HG02852 (cell line): ENCODE measurements around the gene METTL26.

Experiments used
- ATAC-seq: cut with Tn5 transposase; IDR thresholded peaks from one replicate; pipeline ENCODE4 v1.9.1; 2021; ENCODE audit warnings: mild to moderate bottlenecking, moderate library complexity; ENCODE audit not compliant: unreplicated experiment

Gene METTL26

DNA sequence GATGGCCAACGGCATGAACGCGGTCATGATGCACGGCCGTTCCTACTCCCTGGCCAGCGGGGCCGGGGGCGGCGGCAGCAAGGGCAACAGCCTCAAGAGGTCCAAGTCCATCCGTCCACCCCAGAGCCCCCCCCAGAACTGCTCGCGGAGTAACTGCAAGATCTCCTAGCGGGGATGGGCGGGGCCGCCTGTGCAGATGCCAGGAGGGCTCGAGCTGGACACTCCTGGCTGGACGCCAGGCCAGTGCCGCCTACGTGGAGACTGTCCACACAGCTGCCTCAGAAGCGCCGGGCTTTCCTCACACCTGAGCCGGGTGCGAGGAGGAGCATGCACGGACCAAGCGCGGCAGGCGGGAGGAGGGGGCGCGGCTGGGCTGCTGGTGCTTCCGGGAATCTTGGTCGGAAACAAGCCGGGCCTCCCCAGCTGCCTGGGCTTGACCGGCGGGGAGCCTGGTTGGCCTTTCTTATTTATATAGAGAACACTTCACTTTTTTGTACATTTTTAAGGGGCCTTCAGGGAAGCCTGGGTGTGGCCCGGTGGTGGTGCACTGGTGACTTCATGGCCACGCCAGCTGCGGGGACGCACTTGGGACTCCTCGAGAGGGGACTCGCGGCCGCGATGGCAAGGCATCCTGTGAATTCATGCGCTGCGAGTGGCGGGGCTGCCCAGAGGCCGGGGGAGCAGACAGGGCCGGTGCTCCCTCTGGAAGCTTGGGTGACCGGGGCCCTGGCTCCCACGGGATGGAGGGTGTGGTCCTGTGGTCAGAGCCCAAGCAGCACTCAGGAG, 8.5 kb downstream of the METTL26 start:
- ATAC-seq, result no peak

DNA sequence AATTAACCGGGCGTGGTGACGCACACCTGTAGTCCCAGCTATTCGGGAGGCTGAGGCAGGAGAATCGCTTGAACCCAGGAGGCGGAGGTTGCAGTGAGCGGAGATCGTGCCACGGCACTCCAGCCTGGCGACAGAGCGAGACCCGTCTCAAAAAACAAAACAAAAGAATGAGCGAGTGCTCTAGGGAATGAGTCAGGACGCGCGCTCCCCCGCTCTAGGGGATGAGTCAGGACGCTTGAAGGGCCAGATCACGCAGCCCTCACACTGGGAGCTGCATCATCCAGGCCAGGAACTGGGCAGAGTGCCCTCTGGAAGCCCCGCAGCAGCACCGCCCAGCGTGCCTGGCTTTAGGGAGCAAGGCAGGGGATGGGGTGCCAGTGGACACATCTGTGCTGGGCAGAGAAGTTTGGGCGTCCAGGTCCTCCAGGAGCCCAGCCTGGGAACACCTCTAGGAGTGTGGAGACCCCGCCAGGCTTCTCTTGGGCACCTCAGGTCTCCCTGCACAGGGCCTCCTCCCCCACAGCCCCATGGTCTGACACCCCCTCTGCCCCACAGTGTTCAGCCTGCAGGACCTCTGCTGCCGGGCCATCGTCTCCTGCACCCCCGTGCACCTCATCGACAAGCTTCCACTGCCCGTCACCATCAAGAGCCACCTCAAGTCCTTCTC, 9.2 kb downstream of the METTL26 start:
- no peak for ATAC-seq

DNA sequence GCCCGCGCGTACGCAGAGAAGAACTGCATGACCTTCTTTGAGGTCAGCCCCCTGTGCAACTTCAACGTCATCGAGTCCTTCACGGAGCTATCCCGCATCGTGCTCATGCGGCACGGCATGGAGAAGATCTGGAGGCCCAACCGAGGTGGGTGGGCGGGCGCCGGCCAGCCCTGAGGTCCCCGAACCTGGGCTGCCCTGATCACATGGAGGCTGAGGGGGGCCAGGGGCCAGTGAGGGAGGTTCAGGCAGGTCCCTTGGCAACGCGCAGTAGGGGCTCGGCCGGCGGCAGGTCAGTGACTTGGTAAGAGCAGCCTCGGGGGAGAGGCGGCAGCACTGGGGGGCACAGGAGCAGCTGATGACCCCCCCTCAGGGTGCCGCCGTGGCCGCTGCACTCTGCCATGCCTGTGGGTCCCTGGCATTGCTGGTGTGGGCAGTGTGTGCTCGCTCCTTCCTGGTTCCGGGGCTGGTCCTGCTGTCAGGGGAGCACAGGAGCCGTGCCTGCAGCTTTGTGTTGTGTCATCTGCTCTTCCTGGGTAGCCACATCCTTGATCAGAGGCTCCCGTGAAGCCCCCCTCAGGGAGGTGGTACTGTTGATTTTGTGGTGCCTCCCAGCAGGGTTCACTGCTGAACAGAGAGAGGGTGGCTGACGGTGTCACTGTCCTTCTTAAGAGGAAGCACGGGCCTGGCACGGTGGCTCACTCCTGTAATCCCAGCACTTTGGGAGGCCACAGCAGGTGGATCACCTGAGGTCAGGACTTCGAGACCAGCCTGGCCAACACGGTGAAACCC, 9.9 kb downstream of the METTL26 start:
- no peak for ATAC-seq

DNA sequence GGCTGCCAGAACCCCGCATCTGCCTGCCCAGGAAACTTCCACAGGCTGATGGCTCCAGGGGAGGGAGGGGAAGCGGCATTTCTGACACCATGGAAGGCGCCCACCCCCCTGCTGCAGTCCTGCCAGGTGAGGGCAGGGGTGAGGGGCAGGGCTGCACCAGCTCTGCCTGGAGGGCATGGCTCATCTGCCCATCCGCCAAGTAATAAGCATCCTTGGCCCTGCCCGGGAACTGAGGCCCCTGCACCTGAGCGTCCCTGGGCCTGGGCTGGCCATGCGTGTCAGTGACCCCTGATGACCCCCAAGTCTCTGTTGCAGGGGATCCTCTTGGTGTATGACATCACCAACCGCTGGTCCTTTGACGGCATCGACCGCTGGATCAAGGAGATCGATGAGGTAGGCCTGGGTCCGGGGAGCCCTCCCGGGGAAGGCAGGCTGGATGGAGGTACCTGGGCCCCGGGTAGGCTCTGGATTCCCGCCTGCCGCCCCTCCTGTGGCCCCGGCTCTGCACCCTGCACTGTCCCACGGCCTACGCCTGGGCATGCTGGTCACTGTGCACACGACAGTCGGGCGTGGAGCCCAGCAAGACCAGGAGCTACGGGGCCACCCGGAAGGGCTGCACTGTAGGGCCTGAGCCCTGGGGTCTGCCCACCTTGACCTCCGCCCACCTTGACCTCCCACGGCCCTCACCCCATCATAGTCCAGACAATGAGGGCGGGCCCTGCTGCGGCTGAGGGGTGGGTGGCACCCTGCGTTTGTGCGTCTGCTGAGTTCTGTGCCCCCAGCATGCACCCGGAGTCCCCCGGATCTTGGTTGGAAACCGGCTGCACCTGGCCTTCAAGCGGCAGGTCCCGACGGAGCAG, 10.8 kb downstream of the METTL26 start:
- ATAC-seq, result no peak

DNA sequence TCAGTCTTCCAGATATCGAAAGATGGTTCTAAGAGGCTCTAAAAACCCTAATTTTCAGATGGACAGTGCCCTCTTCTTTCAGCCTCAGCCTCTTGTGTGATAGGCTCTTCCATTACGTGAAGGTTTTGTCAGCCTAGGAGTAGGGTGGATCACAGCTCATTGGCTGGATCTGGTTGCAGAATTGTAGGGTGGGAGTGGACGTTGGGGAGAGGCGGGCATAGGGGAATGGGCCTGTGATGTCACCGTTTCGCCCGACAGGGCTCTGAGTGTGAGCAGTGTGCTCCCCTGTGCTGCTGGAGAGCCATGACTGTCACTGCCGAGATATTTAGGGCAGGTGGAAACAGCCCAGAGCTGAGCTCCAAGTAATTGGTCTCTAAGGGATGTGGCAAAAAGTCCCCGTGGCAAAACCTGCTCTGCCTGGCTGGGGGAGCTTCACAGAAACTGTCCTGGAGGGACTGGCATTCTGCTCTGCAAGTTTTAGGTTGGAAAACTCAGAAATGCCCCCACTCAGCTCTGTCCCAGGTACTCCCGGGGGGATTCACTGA, 11.5 kb downstream of the METTL26 start:
- ATAC-seq, result no peak

DNA sequence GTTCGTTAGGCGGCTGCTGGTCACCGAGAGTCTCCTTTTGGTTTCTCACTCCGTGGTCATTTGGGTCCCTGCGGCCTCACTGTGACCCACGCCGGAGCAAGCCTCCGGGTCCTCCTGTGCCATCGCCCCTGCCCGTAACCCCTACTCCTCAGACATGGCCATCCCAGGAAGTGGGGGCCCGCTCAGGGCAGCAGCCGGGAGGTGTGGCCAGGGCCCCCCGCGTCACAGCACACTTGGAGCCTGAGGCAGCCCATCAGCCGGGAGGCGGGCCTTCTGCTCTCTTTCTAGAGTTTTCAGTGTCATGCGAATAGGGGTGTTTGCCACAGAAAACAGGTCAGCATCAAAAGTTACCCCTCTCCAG, 13.2 kb downstream of the METTL26 start:
- no peak for ATAC-seq

DNA sequence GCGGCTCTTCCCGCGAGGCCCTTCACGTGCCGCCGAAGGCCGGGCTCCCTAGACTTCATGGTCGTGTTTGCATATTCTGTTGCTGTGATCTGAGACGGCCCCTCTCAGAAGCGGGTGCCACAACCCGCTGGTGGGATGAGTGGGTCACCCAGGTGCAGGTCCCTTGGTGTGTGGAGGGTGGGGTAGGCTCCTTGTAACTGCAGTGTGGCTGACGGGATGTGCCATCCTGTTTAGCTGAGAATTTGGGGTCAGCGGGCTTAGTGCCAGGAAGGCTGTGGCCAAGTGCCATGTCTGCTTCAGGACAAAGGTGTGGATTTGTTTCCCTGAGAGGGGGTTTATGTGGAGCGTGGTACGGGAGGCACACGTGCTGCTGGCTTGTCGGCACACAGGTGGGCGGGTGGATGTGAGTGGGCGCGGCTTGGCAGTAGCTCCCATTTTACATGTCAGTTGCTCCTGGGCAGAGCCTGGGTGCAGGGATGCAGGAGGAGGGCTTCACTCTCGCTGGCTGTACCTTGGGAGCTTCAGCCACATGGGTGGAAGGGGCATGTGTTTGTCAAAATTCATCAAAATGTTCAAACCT, 14.5 kb downstream of the METTL26 start:
- no peak for ATAC-seq

DNA sequence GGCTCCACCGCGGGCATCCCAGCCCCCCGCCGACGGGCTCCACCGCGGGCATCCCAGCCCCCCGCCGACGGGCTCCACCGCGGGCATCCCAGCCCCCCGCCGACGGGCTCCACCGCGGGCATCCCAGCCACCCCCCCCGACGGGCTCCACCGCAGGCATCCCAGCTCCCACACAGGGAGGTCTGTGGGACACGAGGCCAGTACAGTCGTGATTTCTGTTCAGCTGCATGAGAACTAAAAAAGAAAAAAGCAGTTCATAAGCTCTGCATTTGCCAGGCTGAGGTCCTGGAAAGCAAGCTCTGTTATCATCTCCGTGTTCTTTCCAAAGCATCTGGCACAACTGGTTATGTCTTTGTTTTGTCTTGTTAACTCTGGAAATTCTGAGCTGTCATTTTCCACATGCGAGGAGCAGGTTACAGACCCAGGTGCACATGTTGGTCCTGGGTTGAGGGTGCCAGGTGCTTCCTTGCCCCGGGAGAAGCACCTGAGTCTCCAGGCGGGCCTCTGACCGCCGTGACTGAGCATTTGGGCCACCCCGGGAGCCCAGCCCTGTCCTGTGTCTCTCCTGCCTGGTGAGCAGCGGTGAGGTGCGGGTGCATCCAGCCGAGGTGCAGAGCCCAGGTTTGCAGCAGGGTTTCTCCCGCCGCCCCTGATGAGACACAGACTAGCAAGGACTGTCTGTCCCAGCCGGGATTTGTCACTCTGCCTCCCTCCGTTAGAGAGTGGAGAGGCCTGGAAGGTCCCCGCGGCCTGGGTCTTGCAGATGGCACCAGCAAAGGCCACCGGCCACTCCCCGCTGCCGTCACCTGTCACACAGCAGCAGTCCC, 15.2 kb downstream of the METTL26 start:
- ATAC-seq, result no peak

DNA sequence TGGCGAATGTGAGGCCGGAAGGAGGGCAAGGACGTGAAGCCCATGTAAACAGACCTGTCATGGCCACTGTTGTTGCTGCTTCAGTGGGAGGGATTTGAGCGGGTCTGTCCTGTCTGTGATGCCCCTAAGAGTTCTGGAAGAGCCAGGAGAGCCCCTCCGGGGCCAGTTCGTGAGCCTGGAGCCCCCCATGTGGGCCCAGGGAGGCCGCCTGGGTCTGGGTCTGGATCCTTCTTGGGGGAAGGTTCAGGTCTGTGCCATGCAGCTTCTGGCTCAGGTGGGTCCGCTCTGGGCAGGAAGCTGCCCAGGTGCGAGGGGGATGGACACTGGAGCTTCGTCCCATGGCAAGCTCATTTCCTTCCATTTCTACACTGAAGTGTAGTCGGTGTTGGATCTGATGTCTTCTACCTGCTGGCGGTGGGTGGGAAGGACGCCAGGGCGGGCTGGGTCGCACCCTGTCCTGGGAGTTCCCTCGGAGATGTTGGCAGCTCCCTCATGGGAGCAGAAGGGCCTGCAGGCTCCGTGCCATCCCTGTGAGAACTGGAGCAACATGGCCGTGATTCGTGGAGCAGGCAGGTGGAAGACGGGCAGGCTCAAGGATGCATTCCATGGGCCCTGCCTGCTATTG, 16.5 kb downstream of the METTL26 start:
- no peak for ATAC-seq

DNA sequence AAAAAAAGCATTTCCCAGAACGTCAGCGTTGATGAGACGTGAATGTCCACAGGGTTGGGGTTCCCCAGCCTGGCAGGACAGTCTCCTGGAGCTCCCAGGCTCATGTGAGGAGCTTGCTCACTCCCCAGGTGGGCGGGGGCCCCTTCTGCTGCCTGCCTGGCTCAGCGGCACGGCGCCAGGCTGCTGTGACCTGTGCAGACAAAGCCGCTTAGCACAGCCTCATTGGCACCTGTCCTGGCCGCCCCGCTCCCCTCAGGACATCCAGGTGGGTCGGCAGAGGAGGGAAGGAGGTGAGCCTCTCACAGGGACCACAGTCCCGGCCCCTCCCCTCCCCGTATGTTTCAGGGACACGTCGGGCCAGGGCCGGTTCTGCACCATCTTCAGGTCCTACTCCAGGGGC, 18.2 kb downstream of the METTL26 start:
- no peak for ATAC-seq

DNA sequence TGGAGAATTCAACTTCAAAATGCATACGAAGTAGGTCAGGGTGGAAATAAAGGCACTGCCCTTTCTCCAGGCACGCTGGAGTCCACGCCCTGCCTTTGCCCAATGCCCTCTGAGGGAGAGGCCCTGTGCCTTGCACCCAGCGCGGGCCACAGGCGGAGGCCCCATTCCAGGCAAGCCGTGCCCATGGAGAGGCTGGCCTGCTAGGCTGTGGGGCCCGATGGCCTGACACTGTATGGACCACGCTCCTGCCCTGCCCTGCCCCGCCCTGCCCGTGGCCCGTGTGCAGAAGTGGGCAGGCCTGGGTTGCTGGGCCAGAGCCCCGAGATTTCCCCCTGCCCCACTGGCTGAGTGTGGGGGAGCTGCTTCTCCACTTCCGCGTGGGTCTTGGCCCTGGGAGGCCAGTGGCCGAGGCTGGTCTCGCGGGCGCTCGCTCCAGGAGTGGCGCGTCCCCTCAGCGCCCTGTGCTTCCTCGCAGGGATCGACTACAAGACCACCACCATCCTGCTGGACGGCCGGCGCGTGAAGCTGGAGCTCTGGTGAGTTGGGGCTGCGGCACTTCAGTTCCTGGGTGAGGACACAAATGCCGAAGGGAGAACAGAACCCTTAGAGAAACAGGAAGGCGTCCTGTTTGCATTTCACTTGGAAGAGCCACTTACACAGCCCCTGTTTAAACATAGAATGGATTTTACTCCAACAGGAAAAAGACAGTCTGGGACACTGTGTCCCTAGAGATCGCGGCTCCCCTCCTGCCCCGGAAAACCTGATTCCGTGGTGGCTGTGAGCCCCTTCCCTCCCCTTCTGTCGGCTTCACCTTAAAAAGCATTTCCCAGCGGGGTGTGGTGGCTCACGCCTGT, 19.1 kb downstream of the METTL26 start:
- no peak for ATAC-seq

DNA sequence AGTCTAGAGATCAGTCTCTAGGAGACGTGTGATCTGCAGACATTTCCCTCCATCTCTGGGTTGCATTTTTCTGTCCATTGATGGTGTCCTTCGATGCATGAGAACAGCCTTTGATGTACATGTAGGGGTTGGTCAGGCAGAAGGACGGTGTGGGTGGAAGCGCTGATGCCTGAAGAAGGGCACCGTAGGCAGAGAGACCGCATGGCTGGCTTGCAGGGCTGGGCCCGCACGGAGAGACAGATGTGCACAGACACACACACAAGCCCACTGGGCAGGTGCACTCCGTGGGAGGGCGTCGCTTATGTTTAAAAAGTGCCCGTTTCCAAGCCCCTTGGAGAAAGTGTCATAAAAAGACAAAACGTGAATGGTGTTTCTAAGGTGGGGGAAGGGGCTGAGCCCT, 21.0 kb downstream of the METTL26 start:
- ATAC-seq, result no peak

DNA sequence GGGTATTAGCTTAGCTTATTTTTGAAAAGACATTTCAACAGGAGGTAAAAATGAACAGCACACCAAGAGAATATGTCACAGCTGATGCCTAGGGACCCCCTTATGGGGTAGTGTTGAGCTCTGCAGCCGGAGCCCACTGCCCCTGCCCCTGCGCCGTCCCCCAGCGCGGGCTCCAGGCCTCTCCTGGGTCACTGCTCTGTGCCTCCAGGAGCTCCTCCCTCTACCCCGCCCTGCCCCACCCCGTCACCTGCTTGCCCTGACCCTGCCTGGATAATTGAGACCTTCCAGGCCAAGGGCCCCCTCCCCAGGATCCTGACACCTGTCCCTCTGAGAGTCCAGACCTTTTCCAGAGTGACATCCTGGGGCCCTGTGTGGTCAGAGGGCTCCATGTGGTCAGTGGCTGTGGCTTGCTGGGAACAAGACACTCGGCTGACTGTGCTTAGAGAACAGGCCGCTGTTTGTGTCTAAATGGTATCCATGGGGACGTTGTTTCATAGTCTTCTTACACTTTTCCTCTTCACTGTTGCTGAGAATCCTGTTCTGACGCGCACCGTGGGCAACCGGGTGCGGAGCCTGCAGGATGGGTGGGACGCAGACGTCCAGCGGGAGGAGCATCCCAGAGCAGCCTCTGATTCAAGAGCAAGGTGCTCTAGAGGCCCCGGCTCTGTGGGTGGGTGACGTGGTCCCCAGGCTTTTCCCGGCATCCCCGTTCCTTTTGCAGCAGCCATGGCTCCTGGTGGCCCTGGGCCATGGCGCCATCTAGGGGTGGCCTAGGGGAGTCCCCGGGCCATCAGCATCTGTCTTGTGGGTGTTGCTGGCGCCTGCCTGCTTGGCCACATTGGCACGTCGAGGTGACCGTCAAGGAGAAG, 25.4 kb downstream of the METTL26 start:
- no peak for ATAC-seq

DNA sequence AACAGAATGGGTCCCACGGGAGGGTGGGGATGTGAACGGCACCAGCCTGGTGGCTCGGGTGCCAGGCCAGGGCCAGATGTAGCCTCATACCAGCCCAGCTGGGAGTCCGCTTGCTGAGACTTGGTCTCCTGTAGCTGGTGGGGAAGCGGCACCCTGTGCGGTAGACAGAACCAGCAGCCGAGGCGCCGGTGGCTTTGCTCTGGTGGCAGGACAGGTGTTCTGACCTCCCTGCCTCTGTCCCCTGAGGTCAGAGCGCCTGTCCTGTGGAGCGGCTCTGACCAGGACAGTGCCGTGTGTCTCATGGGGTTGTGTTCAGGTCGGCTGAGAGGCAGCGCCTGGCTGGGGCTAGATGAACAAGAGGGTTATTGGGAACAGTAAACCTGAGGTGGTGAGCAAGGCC, 26.1 kb downstream of the METTL26 start:
- ATAC-seq, result no peak

DNA sequence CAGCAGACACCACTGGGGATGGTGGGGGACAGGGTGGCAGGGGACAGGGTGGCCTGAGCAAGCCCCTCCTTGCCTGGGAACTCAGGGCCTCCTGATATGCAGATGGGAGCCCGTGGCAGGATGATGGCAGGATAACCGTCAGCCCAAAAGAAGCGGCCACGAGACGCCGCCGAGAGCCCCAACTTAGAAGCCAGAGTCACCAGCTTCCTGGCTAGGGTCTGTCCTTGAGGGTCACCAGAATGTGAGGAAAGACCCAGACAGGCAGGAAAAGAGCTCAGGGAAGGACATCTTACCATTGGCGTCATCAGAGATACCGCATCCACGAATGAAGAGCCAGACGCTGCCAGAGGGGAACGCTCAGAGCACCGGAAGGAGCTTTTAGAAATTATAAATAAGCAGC, 26.8 kb downstream of the METTL26 start:
- no peak for ATAC-seq

DNA sequence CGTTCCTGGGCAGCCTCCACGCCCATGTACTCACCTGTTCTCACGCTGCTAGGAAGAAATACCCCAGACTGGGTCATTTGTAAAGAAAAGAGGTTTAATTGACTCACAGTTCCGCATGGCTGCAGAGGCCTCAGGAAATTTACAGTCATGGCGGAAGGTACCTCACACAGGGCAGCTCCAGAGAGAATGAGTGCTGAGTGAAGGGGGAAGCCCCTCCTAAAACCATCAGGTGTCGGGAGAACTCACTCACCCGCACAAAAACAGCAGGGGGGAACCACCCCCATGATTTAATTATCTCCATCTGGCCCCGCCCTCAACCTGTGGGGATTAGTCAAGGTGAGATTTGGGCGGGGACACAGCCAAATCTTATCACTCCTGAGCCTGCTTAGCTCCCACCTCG, 28.1 kb downstream of the METTL26 start:
- no peak for ATAC-seq

DNA sequence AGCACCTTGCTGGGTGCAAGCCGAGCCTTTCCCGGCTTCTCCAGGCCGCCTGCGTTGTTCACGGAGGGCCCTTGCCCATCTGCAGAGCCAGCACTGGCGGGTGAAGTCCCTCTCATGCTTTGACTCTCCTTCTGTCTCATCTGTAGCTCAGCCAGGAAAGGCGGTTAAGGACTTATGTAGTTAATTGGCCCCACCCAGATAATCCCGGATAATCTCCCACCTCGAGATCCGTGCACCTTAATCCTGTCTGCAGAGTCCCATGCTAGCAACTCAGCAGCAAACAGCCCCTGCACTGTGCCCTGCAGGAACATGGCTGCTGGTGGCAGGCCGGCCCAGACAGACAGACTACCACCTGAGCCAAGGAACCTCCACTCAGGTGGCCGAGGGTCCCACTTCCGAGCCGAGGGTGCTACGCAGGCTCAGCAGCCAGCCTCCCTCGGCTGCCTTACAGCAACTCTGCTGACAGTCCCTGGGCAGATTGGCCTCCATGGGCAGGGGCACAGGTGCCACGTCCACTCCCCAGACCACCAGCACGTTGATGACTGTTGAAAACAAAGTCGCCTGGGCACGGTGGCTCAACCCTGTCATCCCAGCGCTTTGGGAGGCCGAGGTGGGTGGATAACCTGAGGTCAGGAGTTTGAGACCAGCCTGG, 29.3 kb downstream of the METTL26 start:
- ATAC-seq, result no peak
